Epidermal melanocyte (primary cell): ENCODE data around the gene ENDOV.

Source experiments
- DNase-seq: peaks from one replicate; pipeline ENCODE4 v3.0.0; 2011; ENCODE audit warnings: low spot score; ENCODE audit not compliant: insufficient read length

Gene ENDOV

DNA sequence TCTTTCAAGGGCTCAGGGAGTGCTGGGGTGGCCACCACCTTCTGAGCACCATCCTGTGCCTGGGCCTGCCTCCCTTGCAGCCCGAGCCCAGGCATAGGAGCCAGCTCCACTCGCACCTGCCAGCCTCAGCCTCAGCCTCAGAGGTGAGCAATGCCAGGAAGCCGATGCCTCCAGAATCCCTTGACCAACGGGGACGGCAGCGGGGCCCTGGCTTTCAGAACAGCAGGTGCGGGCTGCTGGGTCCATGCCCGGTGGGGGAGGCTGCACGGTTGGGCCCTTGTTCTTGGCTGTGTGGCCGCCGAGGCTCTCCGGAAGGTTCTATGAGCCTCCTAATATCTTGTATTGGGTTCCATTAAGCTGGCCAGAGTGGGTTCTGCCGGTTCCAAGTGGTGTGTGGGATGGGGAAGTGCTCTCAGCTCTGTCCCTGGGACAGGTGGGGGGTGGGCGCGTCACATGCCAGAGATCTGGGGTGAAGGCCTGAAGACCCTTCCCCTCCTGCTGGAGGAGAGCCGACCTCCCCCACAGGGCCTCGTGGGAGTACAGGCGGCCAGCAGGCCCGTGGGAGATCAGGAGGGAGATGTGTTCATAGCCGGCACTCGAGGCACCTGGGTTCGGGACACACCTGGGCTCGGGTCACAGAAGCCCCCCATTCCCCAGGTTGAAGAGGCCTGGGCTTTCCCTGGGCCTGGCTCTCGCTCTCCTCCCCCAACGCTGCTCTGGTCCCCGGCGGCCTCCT is 34.4 kb downstream of the ENDOV start:
- DNase-seq, result no peak

DNA sequence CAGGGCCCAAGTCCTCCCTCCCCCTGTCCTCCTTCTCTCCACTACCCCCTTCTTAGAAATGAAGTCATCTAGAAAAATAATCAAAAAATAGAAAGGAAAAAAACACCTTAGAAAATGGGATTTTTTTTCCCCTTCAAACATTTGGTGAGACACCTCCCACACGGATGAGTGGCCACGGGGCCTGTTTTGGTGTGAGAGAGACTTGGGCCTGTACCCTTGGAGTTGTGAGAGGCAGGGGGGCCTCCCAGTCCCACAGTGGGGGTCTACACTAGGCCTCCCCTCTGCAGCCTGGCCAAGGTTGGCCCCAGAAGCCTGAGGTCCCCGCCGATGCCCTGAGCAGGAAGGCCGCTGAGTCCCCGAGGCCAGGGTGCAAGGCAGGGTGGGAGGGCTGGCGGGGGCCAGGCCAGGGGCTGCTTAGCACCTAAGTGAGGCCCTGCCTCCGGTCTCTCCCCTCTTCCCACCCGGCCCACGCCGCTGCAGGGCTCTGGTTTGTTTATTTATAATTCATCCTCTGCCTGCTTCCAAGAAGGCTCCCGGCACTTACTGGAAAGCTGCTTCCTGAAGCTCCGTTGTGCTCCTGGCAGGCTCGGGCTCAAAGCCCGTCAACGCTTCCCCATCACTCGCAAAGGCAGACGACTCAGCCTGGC is 35.1 kb downstream of the ENDOV start:
- no peak for DNase-seq

DNA sequence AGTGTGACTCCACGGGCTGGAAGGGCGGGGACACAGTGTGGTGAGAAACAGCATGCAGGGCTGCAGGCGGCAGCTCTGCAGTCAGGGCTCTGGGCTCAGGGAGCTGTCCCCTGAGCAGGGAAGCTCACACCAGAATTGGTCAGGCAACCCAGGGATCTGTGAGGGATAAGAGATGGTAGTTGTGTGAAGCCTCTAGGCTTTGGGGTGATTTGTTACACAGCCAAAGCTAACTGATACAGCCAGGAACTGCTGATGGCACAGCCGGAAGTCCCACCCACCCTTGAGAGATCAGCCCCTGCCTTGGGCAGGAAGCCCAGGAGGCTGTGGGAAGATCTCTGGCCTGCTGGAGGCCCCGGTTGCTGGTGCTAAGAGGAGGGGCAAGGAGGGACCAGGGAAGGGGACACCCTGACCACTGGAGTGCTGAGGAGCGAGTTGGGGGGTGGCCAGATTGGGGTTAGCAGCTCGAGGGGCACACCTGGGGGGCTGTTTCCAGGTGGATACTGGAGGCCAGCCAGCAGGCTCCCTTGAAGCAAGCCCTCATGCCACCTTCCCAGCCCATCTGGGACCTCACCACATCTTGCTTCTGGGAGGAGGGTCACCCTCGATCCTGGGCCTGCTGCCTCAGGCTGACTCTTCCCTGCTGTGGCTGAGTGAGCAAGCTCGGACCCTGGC is 36.3 kb downstream of the ENDOV start:
- DNase-seq, result no peak

DNA sequence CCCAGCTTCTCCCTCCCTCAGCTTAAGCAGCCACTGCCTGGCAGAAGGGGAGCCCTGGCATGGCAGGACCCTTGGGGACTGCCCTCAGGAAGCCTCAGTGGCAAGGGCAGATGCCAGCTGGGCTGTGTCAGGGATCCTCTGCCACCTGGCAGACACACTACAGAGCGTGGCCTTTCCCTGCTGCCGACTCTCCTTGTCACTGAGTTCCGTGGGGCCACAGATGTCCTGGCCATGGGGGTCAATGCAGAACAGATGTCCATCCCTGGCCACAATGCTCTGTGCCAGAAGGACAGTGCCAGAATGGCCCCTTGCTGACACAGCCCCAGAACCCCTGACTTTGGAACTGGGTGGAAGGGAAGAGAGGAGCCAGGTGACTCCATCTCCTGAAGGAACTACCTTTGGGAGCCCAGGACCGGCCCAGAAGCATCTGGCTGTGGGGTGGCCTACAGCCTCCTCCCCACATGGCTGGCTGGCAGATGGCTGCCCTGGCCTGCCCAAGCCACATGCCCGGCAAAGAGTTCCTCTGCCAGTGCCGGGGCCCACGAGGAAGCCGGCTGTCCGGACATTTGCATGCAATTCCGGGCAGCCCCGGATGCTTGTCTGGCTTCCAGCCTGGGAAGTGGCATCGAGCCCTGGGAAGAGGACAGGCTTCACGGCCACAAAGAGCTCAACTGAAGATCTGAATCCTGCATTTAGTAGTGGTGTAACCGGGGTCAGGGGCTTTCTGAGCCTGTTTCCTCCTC is 37.4 kb downstream of the ENDOV start:
- DNase-seq, result no peak

DNA sequence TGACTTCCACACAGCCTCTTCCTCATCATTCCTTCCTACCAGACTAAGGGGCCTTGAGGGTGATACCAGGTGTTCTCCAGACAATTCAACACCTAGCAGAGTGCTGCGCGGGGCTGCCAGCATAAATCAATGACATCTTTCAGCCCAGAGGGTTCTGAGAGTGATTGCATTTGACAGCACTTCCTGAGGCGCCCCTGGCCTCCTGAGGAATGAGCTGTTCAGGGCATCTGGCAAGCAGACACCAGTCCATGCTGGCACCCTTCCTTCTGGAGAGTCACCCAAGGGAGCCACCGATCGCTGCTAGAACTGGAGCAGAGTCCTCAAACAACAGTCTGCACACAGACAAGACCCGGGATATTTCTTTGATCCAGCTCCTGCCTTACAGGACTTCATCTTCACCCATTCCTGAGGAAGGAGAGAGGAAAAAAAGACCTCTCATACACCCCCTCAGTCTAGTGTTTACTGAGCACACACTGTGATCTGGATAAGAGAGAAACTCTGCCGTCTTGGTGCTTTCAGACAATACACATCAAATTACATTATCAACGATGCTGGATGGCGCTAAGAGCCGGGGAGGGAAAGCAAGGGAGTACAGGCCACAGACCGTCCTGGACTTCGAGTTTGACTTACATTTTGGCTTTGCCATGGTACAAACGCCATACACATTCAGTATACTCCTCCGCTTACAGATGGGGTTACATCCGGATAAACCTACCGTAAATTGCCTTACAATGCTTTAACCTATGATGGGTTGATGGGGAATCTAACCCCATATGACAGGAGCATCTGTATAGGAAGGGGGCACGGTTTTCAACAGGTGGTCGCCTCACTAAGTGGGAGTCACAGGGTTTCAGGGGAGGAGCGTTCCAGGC is 38.4 kb downstream of the ENDOV start:
- DNase-seq, result no peak

DNA sequence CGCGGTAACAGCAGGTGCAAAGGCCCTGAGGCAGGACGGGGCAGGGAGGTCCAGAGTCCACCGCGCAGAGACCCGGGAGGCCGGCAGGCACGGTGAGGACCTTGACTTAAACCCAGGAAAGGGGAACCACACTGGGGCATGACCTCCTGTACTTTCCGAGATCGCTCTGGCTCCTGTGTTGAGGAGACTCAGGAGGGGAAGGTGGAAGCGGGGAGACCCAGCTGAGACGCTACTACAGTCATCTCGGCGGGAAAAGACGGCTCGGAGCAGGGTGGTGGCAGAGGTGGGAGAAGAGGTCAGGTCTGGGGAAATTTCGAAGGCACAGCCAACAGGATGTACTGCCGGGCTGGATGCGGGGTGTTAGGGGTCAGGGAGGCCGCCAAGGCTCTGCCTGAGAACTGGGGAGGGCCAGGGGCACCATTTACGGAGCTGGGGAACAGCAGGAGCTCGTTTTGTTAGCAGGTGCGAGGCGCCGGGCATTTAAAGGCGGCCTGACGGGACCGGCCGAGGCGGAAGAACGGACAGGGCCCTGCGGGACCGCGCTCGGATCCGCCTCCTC is 39.1 kb downstream of the ENDOV start:
- no peak for DNase-seq

DNA sequence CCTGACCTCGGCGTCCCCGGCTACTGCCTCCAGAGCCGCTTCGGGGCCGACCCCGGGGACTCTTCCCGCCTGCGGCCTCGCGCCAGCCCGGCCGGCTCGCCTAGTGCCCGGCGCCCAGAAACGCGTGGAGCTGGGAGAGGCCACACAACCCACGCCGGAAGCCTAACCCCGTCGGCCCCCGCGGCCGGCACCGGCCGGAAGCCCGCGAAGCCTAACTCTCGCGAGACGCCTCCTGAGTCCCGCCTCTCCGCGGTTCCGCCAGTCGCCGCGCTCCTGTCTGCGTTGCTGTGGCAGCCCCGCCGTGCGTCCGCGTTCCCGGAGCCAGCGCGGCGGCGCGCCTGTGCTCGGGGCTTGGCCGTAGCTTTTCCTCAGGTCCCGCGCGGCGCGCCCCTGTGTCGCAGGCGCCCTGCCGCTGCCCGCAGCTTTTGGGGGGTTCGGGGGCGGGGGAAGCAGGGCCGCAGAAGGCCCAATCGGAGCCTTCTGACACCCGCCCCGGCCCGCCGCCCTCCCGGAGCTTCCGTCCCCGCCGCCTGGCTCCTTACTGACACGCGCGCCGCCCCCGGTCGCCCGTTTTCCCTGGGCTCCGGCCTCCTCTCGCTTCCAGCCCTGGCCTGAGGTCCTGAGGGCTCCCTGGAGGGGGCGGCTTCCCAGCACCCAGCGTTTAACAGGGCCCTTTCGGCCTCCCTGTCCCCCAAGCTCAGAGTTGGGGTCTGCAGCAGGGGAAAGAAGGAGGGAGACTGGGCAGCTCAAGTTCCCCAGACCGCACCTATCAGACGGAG is 39.8 kb downstream of the ENDOV start:
- peak; percentile 99 for DNase-seq

DNA sequence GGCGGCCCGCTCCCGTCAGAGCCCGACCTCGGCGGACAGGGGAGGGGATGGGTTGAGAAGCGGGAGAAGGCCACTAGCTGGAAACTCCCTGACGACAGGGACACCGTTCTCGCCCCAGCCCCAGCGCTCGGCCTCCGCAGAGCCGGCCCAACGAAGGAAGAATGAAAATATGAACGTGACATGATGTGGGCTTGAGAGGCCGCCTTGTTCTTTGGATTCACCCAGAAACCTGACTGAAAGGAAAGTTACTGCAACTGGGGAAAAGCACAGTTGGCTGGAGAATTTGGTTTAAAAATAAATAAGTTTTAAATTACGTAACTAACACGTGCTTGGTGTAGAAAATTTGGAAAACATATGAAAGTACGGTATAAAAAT is 40.4 kb downstream of the ENDOV start:
- DNase-seq, result peak; percentile 65

DNA sequence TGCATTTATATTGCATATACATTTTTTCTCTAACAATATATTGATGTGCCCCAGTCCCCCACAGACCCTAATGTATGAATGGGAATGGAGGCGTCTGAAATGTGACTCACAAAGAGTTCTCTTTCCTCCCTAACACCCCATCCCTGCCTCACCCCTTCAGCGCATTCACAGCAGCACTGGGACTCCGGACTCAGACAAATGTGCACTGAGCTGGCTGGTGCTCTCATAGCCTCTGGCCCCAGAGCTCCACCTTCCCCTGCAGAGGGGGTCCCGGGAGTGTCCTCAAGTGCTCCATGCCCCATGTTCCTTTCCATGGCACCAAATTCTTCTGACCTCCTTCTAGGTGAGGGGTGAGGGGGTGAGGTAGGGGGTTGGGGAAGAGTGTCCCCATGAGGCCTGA is 40.8 kb downstream of the ENDOV start:
- DNase-seq, result no peak

DNA sequence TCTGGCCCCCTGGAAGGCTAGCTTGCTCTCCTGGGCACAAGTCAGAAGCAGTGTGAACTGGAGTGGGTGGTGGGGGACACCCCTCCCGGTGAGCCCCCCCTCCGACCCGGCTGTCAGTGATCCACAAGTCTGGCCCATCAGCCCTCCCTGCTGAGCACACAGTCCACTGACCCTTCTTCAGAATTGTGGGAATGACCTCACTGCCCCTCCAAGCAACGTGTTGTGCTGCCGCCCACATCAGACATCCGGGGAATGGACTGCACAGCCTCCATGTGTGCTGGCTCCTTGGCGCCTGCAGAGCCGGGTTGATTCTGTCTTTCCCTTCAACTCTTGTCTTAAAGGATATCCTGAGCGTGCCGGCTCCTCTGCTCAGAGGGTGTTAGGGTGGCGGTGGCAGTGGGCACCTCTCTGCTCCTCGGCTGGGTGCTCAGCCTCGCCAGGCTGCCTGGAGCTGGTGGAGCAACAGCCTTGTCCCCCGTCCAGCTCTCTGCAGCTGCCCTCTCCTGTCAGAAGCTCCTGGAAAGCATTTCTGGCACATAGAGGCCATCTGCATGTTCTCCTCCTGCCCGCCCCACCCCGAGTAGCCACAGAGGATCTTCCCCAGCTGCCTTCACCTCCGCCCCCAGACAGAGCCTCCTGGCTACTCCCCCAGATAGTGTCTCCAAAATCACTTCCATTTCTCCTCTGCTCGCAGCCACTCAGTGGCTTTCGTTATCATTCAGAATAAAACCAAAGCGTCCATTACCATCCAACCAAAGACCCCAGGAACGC is 41.7 kb downstream of the ENDOV start:
- DNase-seq, result no peak

DNA sequence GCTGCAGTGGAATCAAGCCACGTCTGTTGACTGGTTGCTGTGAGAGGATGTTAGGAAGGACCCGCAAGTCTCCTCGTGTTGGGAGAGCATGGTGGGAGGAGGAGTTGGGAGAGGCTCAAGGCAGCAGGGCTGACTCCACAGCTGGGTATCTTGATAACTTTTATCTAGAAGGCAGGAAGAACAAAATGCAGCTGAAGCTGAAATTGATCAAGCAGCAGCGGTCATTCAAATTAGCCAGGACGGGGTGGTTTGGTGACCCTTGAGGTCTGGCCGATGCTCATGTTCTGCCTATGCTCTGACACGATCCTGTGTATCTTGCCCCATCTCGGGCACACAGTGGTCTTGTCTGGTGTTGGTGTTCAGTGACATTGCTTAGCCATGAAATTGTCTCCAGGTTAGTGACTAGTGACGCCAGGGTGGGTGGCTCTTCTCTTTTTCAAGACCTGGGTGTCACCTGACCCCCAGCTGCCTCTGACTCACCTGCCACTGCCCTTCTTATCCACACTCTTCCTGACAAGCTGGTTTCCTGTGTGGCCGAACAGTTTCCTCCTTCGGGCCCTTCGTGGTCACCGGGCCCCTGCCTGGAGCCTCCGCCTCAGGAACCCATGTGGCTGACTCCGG is 42.4 kb downstream of the ENDOV start:
- DNase-seq, result no peak

DNA sequence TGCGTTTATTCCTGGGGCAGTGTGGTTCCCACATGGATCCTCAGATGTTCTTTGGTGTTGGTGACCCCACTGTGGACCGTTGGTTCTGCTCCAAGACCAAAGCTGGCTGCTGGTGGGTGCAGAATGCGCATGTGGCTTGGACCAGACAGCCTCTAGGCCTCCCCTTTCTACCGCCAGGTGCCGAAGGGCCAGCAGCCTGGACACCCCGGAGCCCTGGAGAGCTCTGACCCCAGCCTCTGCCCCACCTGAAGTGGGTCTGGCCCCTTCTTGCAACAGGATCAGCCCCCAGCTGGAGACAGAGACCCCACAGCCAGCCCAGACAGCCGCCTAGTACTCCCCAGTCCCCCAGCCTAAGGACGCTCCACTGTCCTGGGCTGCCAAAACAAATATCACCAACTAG is 43.0 kb downstream of the ENDOV start:
- DNase-seq, result no peak

DNA sequence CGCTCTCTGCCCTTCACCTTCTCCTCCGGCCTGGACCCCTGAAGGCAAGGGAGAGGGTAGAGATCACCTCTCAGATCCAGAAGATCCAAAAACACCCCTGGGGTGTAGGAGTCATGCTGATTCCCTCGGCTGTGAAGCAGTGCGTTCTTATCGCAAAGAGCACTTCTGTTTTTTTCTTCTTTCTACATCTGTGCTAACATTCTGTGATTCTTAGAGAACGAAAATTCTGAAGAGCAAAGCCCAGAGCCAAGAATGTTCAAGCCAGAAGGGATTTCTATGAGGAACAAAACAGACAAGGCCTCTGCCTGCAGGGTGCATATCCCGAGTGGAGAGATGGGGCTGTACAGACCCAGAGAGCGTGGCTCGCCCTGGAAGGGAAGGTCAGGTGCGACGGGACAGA is 44.3 kb downstream of the ENDOV start:
- DNase-seq, result no peak

DNA sequence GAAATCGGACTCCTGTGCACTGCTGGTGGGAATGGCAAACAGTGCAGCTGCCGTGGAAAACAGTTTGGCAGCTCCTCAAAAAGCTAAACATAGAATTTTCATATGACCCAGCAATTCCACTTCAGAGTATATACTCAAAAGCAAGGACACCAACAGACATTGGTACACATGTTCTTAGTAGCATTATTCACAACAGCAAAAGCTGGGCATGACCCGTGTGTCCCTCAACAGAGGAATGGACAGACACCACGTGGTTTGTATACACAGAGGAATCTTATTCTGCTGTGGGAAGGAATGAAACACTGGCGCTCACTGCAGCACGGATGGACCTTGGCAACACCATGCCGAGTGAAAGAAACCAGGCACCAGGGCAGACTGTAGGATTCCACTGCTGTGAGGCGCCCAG is 45.5 kb downstream of the ENDOV start:
- DNase-seq, result no peak

DNA sequence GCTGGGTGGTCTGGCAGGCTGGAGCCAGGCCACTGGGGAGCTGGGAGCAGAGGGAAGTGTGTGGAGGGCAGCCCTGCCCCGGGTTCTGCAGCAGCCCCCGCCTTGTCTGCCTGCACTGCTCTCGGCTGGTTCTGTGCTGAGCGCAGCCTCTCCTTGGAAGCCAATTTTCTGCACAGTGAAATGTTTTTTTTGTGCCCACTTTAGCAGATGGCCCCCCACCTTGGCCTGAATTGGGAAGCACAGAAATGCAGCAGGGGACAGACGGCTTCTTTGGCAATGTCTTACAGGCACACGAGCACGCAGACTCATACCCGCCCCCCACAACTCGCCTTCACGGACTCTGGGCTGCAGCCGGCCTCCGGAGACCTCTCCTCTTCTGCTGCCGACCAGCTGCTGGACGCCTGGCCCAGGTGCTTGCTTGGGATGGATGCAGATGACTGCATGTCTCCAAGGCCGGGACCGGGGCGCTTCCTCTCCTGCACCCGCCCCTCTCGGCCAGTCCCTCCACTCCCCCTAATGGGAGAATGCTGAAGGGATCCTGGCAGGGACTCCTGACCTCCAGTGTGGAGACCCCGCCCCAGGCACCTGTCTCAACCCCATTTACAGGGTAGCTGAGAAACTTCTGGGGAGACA is 46.7 kb downstream of the ENDOV start:
- DNase-seq, result no peak

DNA sequence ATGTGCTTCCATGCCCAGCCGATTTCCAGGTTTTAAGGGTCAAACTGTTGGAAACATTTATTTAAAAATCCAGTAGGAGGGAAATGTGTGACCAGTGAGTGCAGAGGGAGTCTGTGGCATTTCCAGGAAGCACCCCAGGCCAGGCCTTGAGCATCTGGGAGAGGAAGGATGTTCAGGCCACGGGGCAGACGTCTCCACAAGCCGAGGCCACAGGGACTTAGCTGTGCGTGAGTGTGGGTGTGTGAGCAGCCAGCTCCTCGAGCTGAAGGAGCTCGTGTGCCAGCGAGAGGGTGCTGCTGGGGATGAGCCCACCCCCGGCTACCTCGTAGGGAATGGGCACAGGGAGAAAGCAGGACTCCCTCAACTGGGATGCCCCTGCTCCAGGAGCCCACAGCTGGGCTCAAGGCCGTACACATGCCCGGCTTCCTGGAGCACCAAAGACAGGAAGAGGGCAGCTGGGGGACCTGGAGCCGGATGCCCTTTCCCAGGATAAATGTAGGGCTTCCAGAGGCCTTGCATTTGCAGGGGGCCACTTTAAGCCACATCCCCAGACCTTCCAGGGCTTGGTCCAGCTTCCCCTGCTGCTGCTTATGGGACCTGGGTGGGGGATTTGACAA is 48.9 kb downstream of the ENDOV start:
- DNase-seq, result no peak

DNA sequence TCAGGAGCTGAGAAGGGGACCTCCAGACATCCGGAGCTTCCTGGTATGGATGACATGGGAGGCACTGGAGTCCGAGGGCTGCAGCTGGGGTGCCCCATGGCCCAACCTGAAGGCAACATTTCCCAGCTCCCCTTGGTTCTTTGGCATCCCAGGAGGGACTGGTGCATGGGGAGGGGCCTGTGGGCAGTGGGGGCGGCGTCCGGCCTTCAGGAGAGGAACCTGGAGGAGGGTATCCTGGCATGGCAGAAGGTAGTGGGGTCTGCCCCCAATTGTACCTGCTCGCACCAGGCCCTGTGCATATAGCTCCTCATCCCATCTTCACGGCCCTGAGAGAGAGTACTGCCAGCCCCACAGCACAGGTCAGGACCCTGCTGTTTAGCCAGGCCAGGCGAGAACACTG is 49.5 kb downstream of the ENDOV start:
- DNase-seq, result no peak
